SK-N-SH treated with all-trans-retinoic acid at 6 μM for 48 hours (cell line): ENCODE measurements around the gene PXDC1.

Experiments
- ATAC-seq: fragments of 200-7000 bp; cut with Tn5 transposase; 3 replicates; pipeline ENCODE4 v1.9.1; 2020; ENCODE audit warnings: mild to moderate bottlenecking, moderate library complexity
- ARNTL ChIP-seq: fragments of 450-650 bp; formaldehyde crosslinking; IDR thresholded peaks from 2 replicates; pipeline ENCODE4 v1.5.0; 2020; ENCODE audit warnings: low read depth, mild to moderate bottlenecking, moderate library complexity, borderline replicate concordance
- BACH2 ChIP-seq: fragments of 250-450 bp; sonication (Bioruptor Pico); IDR thresholded peaks from 2 replicates; pipeline ENCODE4 v1.9.0; 2021; ENCODE audit warnings: mild to moderate bottlenecking, borderline replicate concordance
- CREB5 ChIP-seq: fragments of 250-450 bp; sonication (Bioruptor Pico); IDR thresholded peaks from 2 replicates; pipeline ENCODE4 v1.5.1; 2020; ENCODE audit warnings: low read depth, mild to moderate bottlenecking, moderate library complexity
- CSDC2 ChIP-seq: fragments of 250-450 bp; sonication (Bioruptor Pico); IDR thresholded peaks from 2 replicates; pipeline ENCODE4 v1.5.0; 2020; ENCODE audit warnings: mild to moderate bottlenecking, moderate library complexity
- CSRNP3 ChIP-seq: fragments of 250-450 bp; sonication (Bioruptor Pico); IDR thresholded peaks from 2 replicates; pipeline ENCODE4 v1.5.1; 2021; ENCODE audit warnings: mild to moderate bottlenecking, moderate library complexity
- ESRRG ChIP-seq: fragments of 250-450 bp; sonication (Bioruptor Pico); IDR thresholded peaks from 2 replicates; pipeline ENCODE4 v1.6.1; 2021; ENCODE audit warnings: mild to moderate bottlenecking
- ISL1 ChIP-seq: fragments of 250-450 bp; sonication (Bioruptor Pico); IDR thresholded peaks from 2 replicates; pipeline ENCODE4 v2.1.2; 2022; ENCODE audit warnings: mild to moderate bottlenecking, moderate library complexity
- OSR1 ChIP-seq: fragments of 250-450 bp; sonication (Bioruptor Pico); IDR thresholded peaks from 2 replicates; pipeline ENCODE4 v1.8.0; 2022; ENCODE audit warnings: moderate library complexity, mild to moderate bottlenecking, inconsistent platforms
- PATZ1 ChIP-seq: fragments of 250-450 bp; sonication (Bioruptor Pico); IDR thresholded peaks from 2 replicates; pipeline ENCODE4 v1.8.0; 2020; ENCODE audit warnings: mild to moderate bottlenecking, moderate library complexity, borderline replicate concordance
- PPARA ChIP-seq: fragments of 250-450 bp; sonication (Bioruptor Pico); IDR thresholded peaks from 2 replicates; pipeline ENCODE4 v1.5.0; 2020; ENCODE audit warnings: mild to moderate bottlenecking, borderline replicate concordance
- SNAI2 ChIP-seq: fragments of 250-450 bp; sonication (Bioruptor Pico); IDR thresholded peaks from 2 replicates; pipeline ENCODE4 v1.5.0; 2020; ENCODE audit warnings: mild to moderate bottlenecking, moderate library complexity
- TCF4 ChIP-seq: fragments of 250-450 bp; sonication (Bioruptor Pico); IDR thresholded peaks from 2 replicates; pipeline ENCODE4 v1.8.0; 2021; ENCODE audit warnings: mild to moderate bottlenecking, moderate library complexity, borderline replicate concordance
- TOX ChIP-seq: fragments of 250-450 bp; sonication (Bioruptor Pico); IDR thresholded peaks from 2 replicates; pipeline ENCODE4 v1.8.0; 2021; ENCODE audit warnings: mild to moderate bottlenecking, moderate library complexity, borderline replicate concordance
- ZC3H10 ChIP-seq: fragments of 250-450 bp; sonication (Bioruptor Pico); IDR thresholded peaks from 2 replicates; pipeline ENCODE4 v1.5.1; 2021; ENCODE audit warnings: mild to moderate bottlenecking, moderate library complexity
- ZFP3 ChIP-seq: fragments of 250-450 bp; sonication (Bioruptor Pico); IDR thresholded peaks from 2 replicates; pipeline ENCODE4 v1.5.0; 2020; ENCODE audit warnings: mild to moderate bottlenecking, moderate library complexity
- ZFP30 ChIP-seq: fragments of 450-650 bp; formaldehyde crosslinking; IDR thresholded peaks from 2 replicates; pipeline ENCODE4 v1.5.0; 2022; ENCODE audit warnings: mild to moderate bottlenecking, moderate library complexity
- ZNF70 ChIP-seq: fragments of 450-650 bp; formaldehyde crosslinking; IDR thresholded peaks from 2 replicates; pipeline ENCODE4 v1.5.0; 2020; ENCODE audit warnings: mild to moderate bottlenecking, moderate library complexity
- ZNF8 ChIP-seq: fragments of 450-650 bp; formaldehyde crosslinking; IDR thresholded peaks from 2 replicates; pipeline ENCODE4 v1.5.0; 2020; ENCODE audit warnings: mild to moderate bottlenecking, moderate library complexity
- TF ChIP-seq, protein P1 (sequence below): fragments of 250-450 bp; sonication (Bioruptor Pico); IDR thresholded peaks from 2 replicates; pipeline ENCODE4 v1.5.0; 2020; ENCODE audit warnings: mild to moderate bottlenecking, moderate library complexity
- TF ChIP-seq, protein P2 (sequence below): fragments of 250-450 bp; sonication (Bioruptor Pico); IDR thresholded peaks from 2 replicates; pipeline ENCODE4 v1.8.0; 2021; ENCODE audit warnings: low read depth, mild to moderate bottlenecking, moderate library complexity, borderline replicate concordance

The PXDC1 gene

DNA sequence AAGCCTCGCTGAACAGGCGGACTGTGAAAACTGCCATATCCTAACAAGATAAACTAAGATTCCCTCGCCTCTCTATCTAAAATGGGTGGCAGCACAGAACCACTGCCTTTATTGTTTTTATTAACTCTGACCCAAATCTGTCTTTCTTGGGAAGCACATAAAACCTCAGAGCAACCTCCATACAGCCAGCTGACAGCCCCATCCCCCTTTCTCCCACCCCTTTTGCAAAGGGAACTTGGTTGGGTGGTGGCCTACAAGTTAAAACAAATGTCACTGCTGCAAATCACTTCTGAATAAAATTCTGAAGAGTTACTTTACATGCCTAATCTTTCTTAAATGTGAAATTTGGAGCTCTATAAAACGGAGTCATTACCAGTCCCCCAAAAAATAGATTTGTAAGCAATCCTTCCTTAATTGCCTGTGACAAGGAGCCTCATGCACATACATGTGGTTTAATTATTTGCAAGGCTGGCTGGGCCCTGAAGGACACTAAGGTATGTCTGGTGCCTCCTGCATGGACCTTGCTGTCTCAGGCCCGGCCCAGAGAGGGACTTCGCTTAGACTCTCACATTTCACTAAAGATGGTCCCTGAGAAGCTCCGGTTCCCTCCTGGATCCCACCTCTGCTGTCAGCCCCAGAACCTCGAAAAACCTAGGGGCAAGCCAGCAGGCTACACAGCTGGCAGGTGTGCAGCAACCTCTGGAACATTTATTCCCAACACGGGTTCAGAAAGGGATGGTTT lies 21.7 kb downstream of the PXDC1 start (continued):
- TF ChIP-seq CREB5 (CRISPR knock-in tag) (no peak), ZC3H10 (CRISPR knock-in tag) (no peak), ISL1 (CRISPR knock-in tag) (no peak)

DNA sequence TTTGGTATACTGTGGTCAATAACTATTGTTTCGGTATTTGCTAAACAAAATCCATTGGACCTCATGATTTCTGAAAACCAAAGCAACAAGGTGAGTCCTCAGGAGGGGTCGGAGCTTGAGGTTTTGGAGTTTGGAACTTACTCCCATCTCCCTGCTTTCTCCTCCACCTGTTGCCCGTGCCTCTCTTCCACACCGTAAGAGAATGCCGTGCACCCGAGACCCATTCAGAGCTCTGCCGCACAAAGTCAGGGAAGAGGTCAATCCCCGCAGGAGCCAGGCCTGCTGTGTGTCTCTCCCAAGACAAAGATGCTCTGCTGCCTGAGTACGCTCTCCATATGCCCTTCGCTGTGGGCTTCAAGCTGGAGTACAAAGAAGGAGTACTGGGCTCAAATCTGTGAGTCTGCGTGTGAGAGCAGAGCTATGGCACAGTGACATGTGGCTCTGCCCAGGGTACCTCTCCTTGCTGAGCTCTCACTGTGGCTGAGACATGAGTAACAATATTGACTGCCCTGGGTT lies 23.9 kb downstream of the PXDC1 start:
- TF ChIP-seq BACH2 (CRISPR knock-in tag) (no peak), ISL1 (CRISPR knock-in tag) (no peak), ARNTL (CRISPR knock-in tag) (no peak), TOX (CRISPR knock-in tag) (no peak), ZFP3 (CRISPR knock-in tag) (no peak), TCF4 (CRISPR knock-in tag) (no peak), ZNF70 (no peak), ESRRG (CRISPR knock-in tag) (no peak), ZNF8 (CRISPR knock-in tag) (no peak), CREB5 (CRISPR knock-in tag) (no peak), ZC3H10 (CRISPR knock-in tag) (no peak), ZFP30 (CRISPR knock-in tag) (no peak), CSRNP3 (CRISPR knock-in tag) (no peak), OSR1 (CRISPR knock-in tag) (no peak), CSDC2 (CRISPR knock-in tag) (no peak)
- TF ChIP-seq, protein P1, sequence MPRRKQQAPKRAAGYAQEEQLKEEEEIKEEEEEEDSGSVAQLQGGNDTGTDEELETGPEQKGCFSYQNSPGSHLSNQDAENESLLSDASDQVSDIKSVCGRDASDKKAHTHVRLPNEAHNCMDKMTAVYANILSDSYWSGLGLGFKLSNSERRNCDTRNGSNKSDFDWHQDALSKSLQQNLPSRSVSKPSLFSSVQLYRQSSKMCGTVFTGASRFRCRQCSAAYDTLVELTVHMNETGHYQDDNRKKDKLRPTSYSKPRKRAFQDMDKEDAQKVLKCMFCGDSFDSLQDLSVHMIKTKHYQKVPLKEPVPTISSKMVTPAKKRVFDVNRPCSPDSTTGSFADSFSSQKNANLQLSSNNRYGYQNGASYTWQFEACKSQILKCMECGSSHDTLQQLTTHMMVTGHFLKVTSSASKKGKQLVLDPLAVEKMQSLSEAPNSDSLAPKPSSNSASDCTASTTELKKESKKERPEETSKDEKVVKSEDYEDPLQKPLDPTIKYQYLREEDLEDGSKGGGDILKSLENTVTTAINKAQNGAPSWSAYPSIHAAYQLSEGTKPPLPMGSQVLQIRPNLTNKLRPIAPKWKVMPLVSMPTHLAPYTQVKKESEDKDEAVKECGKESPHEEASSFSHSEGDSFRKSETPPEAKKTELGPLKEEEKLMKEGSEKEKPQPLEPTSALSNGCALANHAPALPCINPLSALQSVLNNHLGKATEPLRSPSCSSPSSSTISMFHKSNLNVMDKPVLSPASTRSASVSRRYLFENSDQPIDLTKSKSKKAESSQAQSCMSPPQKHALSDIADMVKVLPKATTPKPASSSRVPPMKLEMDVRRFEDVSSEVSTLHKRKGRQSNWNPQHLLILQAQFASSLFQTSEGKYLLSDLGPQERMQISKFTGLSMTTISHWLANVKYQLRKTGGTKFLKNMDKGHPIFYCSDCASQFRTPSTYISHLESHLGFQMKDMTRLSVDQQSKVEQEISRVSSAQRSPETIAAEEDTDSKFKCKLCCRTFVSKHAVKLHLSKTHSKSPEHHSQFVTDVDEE (CRISPR knock-in tag): no peak
- no peak for ATAC-seq

DNA sequence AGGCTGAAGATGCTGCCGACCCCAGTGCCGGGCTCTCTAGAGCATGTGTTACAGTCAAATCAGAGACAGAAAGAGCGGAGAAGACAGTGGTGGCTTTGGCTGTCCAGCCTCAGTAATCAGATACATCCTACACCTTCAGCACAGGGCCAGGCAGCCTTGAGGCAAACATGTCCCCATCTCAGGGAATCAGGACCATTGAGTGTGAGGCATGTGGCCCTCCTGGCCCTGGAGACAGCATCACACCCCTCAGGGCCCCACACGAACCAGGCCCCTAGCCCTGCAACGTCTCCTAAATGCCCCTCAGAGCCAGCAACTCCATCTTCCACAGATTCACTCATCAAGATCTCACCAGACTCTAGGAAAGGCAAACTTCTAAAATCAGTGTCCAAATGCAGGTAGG lies 24.5 kb downstream of the PXDC1 start:
- no peak for ATAC-seq
- TF ChIP-seq CSRNP3 (CRISPR knock-in tag) (no peak), ZFP30 (CRISPR knock-in tag) (no peak), OSR1 (CRISPR knock-in tag) (no peak), ZNF70 (no peak), PPARA (CRISPR knock-in tag) (no peak), BACH2 (CRISPR knock-in tag) (no peak), PATZ1 (CRISPR knock-in tag) (no peak), TOX (CRISPR knock-in tag) (no peak), SNAI2 (CRISPR knock-in tag) (no peak), ISL1 (CRISPR knock-in tag) (no peak), TCF4 (CRISPR knock-in tag) (no peak)
- TF ChIP-seq, protein P2, sequence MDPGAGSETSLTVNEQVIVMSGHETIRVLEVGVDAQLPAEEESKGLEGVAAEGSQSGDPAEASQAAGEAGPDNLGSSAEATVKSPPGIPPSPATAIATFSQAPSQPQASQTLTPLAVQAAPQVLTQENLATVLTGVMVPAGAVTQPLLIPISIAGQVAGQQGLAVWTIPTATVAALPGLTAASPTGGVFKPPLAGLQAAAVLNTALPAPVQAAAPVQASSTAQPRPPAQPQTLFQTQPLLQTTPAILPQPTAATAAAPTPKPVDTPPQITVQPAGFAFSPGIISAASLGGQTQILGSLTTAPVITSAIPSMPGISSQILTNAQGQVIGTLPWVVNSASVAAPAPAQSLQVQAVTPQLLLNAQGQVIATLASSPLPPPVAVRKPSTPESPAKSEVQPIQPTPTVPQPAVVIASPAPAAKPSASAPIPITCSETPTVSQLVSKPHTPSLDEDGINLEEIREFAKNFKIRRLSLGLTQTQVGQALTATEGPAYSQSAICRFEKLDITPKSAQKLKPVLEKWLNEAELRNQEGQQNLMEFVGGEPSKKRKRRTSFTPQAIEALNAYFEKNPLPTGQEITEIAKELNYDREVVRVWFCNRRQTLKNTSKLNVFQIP (CRISPR knock-in tag): no peak
